A549 treated with AZD9567 at 1 μM for 4 hours (cell line): ENCODE measurements around the gene DENND2C. TPM values are rescaled to one million over a fixed set of nuclear protein-coding genes. Genes with fewer than 3 reads are reported as not detected.

Source experiments
- total RNA-seq: library from RNA; stranded (reverse); fragments of 200-300 nt; extraction: Qiagen RNA extraction; gene quantifications from 5 replicates; pipeline ENCODE4 v1.2.3, GENCODE V29; 2022; ENCODE audit not compliant: insufficient read depth

The DENND2C gene
- 0.46 to 0.63 TPM (median 0.52 TPM) in 4 of 5 replicates, not detected in the other for total RNA-seq

GRCh38 chr1:114669562-114670082 lies at the start of gene DENND2C:
Gene DENND2C, minus strand, starts transcription at chr1:114670049. Its CDS starts 44,065 bp downstream, at chr1:114625984.

DNA sequence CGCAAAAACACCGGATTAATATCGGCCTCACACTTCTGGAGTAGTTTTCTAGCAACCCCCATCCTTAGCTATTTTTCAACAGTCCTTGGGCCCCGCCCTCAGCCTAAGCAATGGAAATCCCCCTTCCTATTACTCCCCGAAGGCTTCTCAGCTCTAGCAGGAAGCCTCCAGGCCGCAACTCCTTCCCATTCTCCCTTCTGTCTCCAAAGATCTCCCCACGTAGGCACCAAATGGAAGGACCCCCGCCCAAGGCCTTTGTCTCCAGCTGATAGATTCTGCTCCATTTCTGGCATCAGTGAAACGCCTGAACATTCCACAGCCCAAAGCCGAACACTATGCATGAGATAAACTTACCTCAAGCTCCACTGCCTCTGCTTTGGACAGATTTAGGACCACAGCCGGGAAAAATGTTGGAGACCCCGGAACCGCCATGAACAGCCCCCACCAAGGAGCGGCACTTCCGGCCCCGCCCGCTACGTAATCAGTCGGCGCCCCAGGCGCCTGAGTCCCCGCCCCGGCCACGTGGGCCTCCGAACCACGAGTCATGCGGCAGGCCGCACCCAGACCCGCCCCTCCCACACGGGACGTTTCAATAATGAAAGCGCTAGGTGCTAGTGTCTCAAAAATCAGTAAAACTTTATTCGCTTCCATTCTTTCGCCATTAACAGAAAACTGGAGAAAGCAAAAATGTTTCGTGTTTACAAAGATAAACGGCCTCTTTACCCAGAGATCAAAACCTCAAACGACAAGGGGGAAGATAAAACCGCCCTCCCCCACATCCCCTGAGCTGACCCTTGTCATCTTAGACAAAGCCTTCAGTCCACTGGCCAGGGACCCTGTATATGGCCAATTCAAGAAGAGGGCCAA lies 46.7 kb upstream of the DENND2C start, which contains the start of gene NRAS:
Gene NRAS, minus strand, starts transcription at position 468 of the 867 bp plus-strand sequence. CDS start 611 bp downstream, outside the sequence.

DNA sequence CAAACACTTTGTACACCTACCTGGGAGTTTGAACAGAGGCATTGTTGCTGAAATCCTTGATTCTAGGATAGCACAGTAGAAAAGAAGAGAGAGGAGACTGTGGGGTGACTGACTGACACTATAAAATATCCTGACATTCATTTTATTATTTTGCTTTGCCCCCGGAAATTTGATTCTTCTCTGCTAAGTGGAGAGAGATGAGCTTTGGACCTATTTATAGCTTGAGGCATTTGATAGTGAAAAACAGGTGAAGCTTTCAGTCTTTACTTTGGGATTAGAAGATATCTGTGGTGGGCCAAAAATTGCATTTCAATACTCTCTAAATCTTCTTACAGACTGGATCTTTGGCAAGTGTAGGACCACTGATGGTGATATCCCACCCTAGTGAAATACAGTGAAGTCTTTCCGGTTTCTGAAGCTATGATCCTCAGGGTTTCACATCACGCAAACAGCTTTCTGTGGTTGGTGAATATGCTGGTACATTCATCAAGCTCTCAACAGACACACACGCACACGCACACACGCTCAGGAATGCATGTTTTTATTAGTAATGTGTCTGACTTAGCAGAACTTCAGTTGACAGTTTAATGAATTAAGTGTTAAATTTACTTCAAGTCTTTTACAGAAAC lies 25.7 kb upstream of the DENND2C start, which contains the start of gene AMPD1:
Gene AMPD1, minus strand, starts transcription at position 117 of the 629 bp plus-strand sequence. Its CDS starts 75 bp downstream, at position 42.

GRCh38 chr1:114581335-114582287 lies 88.2 kb downstream of the DENND2C start, which contains the start of gene BCAS2:
Gene BCAS2, minus strand, starts transcription at chr1:114581615. Its CDS starts 24 bp downstream, at chr1:114581591.

Other genes starting within 250 kb of the DENND2C start
- 10.4 to 21.6 TPM (median 12.1 TPM) in 5 replicates for gene TRIM33, start 158.8 kb downstream of the DENND2C start, total RNA-seq
- gene BCAS2, start 88.4 kb downstream of the DENND2C start, total RNA-seq, result 25.1 to 41.4 TPM (median 29.3 TPM) in 5 replicates
- 0.03 TPM in 1 of 5 replicates, not detected in the others for gene AMPD1, start 25.5 kb upstream of the DENND2C start, total RNA-seq
- gene NRAS, start 46.7 kb upstream of the DENND2C start, total RNA-seq, result 22.4 to 38.7 TPM (median 28.7 TPM) in 5 replicates
- 117 to 184 TPM (median 123 TPM) in 5 replicates for gene CSDE1, start 87.9 kb upstream of the DENND2C start, total RNA-seq
- 12.1 to 17.5 TPM (median 16.9 TPM) in 5 replicates for gene SIKE1, start 110.6 kb upstream of the DENND2C start, total RNA-seq
- gene SYCP1, start 184.8 kb upstream of the DENND2C start, total RNA-seq, result not detected in 5 replicates